Stimulated activated CD8-positive, alpha-beta memory T cell treated with anti-CD3 and anti-CD28 coated beads, Interleukin-4, amount 100 ng/mL, for 48 hours (primary cell): Measurements from ENCODE around the gene CCDC170.
A peak's percentile ranks its signal among the peaks of the same experiment; 100 is the strongest.
"Not testable (repeated sequence)": the region's sequence is repeated elsewhere in the genome, so short reads cannot be mapped to it uniquely, and the experiment has no call there.

Source experiments
- DNase-seq: peaks from one replicate; pipeline ENCODE4 v3.0.0-alpha.2; 2020

The CCDC170 gene, protein sequence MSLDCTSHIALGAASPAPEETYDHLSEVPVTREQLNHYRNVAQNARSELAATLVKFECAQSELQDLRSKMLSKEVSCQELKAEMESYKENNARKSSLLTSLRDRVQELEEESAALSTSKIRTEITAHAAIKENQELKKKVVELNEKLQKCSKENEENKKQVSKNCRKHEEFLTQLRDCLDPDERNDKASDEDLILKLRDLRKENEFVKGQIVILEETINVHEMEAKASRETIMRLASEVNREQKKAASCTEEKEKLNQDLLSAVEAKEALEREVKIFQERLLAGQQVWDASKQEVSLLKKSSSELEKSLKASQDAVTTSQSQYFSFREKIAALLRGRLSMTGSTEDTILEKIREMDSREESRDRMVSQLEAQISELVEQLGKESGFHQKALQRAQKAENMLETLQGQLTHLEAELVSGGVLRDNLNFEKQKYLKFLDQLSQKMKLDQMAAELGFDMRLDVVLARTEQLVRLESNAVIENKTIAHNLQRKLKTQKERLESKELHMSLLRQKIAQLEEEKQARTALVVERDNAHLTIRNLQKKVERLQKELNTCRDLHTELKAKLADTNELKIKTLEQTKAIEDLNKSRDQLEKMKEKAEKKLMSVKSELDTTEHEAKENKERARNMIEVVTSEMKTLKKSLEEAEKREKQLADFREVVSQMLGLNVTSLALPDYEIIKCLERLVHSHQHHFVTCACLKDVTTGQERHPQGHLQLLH

DNA sequence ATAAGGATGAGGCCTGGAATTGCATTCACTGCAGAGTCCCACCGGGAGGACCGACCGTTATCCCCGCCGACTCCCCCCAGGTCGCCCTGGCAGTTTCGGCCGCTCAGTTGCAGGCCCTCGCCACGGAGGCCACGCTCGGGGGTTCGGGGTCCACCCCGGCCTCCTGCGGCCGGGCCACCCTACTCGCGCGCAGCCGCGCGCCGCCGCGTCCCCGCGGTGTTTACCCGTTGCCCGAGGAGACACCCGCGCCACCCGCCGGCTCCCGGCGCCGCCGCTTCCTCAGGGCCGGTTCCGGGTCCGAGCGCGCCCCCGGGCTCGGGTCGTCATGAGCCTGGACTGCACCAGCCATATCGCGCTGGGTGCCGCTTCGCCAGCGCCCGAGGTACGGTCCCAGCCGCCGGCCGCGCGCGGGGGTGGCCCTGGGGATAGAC, at the start of gene CCDC170:
Gene CCDC170 (plus strand): TSS at position 214 of the 431 bp plus-strand sequence. CDS start 112 bp downstream, at position 326.
- peak; percentile 30 for DNase-seq

DNA sequence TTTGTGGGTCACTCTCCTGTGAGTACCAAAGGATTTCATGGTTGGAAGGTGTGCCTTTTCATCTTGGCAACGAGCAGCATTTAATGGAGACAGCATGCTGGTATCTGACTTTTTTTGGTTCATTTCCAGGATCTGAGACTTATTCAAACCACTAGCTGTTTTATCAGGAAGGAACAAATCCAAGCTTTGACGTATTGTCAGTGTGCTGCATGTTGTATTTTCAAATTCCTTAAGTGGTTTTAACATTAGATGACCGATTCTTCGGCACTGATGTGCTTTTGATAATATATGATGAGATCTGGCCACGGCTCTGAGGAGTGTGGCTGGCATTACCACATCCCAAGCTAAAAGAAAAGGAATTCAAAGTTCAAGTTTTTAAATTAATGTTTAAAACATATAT, 48.3 kb upstream of the CCDC170 start:
- DNase-seq: no peak

DNA sequence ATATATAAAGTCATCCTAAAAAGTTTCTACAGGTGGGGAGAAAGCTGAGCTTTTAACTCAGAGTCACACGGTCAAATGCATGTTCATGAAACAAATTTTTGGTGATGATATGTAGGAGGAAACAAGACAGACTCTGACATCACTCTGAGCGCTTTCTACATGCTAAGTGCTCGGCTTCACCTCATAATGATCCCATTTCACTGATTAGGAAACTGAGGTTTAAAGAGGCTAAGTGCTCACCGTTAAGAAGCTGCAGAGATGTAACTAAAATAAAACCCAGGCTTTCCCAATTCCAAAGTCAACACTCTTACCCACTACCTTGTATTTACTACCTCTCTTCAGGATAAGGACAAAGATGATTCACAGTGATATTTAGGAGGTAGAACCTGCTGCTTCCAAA, 46.6 kb upstream of the CCDC170 start:
- DNase-seq: no peak

DNA sequence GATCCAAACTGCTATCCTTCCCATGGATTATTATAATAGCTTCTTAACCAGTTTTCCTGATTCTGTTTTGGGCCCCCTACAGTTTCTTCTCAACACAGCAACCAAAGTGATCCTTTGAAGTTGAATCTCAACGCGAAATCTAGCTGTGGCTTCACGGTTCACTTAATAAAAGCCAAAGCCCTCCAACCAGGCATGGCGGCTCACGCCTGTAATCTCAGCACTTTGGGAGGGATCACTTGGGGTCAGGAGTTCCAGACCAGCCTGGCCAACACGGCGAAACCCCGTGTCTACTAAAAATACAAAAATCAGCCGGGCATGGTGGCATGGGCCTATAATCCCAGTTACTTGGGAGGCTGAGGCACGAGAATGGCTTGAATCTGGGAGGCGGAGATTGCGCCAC, 45.2 kb upstream of the CCDC170 start:
- DNase-seq: no peak

DNA sequence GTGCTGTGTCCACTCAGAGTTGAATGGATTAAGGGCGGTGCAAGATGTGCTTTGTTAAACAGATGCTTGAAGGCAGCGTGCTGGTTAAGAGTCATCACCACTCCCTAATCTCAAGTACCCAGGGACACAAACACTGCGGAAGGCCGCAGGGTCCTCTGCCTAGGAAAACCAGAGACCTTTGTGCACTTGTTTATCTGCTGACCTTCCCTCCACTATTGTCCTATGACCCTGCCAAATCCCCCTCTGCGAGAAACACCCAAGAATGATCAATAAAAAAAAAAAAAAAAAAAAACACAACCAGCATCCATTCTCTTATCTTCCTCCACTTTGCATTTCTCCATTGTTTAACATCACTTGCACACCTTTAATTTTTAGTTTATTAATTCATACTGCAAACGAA, 42.9 kb upstream of the CCDC170 start:
- not testable (repeated sequence) for DNase-seq

DNA sequence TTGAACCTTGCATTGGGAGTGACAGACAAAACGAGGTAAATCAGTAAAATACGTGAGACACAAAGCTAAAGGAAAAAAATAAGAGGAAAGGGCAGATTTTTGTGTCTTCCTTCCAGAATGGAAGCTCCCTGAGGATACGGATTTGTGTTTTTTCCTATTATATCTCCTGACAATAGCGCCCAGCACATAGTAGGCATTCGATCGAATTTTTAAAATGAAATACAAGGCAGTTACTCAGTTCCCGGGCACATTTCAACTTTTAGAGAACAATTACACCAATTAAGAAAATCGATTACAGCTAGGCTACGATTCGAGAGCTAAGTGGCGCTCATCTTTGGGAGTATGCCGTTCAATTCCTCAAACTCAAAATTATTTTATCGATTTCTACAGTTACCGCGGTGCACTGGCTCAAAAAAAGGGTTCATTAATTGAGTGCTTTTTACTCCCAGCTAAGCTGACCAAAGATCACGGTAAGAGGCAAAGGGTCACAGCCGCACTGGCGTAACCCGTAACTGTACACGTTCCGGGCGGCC, 42.3 kb upstream of the CCDC170 start:
- DNase-seq: no peak

DNA sequence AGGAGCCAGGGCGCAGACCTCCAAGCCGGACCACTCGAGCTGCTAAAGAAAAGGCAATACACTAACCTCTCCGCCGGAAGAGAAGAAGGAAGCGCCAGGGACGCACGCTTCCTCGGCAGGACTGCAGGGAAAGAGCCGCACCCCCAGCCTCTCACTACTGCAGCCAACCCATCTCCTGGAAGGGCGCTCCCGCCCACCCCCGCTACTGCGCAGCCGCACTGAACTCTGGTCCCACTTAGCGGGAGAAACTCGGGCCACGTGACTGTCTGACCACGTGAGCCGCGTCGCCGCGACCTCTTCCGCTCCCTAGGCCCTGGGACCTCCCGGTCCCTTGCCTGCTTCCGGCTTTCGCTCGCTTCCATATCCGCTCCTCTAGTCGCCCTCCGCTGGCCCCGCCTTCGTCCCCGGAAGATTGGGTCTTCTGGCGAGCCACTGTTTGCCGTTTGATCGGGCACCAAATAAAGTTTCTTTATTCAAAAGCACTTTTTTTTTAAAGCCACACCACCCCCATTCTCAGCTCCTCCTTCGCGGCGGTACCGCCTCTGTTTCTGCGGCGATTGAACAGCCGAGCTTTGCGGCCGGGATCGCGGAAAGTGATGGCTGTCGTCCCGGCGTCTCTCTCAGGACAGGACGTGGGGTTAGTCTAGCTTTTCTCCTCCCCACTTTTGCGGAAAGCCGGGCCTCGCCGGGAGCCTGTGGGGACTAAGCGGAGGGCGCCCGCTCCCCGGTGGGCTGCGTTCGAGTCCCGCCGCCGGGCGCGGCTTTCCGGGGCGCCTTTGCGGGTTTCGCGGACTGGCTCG, 41.7 kb upstream of the CCDC170 start, which contains the start of gene RMND1:
Gene RMND1 (minus strand): TSS at position 177 of the 800 bp plus-strand sequence. CDS start 6,315 bp downstream, outside the sequence.
- DNase-seq: peak; percentile 99

DNA sequence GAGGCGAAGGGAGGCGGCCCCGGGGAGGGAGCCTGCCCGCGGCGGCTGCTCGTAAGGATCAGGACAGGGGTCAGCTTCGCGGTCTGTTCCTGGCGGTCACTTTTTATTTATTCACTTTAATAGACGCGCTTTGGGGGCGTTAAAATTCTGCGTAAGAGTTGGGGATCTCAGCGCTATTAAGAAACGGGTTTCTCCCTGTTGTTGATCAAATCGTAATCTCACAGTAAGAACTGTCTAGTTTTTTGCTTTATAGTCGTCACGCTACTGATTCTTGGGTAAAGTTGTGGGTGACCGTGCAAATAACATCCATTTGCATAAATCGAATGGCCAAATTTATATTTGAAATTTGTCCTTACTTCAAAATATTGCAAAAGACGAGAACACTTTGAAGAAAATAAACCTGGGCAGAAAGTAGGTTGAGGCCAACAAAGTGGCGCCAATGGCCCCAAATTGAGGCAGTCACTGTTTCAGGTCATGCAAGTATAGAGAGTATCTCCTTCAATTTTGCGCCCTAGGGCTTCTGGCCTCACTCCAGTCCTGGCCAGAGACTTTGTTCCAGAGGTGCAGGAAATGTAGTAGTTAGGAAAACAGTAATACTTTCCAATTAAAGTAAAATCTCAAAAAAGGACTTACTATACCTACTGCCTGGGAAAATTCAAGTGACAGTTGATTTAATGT, 40.9 kb upstream of the CCDC170 start:
- no peak for DNase-seq

DNA sequence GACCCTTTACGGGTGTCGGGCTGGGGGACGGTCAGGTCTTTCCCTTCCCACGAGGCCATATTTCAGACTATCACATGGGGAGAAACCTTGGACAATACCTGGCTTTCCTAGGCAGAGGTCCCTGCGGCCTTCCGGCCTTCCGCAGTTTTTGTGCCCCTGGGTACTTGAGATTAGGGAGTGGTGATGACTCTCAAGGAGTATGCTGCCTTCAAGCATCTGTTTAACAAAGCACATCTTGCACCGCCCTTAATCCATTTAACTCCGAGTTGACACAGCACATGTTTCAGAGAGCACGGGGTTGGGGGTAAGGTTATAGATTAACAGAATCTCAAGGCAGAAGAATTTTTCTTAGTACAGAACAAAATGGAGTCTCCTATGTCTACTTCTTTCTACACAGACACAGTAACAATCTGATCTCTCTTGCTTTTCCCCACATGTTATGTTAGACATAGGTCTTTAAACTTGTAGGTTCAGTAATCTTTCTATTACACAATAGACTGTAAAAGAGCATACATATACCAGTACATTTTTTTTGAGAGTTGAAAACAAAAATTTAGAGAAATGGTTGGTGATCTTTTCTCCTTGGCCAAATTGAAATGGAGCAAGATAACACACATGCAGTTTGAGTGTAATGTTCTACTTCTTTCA, 37.9 kb upstream of the CCDC170 start:
- not testable (repeated sequence) for DNase-seq

DNA sequence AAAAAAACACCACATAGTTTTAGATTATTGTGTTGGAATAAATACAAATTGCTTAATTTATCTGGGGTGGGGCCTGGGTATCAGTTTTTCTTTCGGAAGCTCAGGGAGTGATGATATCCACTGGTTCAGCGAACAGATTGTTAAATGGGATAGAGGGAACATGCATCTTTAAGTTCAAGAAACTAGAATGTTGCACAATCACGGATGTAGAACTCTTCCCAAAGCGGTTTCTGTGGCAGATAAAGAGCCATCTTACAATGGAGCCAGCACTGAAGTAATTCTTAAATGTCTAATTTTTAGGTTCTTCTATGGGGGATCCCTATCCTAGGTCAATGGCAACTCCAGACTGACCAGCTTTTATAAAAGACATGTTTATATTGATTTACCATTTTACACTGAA, 32.1 kb upstream of the CCDC170 start:
- DNase-seq: no peak

DNA sequence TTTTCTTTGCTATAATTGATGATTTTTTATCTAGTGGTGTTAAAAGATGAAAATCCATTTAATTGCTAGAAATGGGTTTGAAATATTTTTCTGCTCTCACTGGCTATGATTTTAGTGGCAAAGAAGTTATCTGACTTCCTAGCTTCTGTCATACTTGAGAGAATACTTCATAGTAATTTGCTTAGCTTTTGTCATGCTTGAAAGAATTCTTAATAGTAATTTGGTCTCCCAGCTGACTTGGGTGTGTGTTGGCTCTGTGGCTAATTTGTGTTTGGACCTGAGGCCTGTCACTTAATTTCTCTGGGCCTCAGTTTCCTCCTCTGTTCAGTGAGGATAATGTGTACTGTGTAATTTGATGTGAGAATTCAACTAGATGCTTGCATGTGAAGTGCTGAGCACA, 29.1 kb upstream of the CCDC170 start:
- DNase-seq: no peak

DNA sequence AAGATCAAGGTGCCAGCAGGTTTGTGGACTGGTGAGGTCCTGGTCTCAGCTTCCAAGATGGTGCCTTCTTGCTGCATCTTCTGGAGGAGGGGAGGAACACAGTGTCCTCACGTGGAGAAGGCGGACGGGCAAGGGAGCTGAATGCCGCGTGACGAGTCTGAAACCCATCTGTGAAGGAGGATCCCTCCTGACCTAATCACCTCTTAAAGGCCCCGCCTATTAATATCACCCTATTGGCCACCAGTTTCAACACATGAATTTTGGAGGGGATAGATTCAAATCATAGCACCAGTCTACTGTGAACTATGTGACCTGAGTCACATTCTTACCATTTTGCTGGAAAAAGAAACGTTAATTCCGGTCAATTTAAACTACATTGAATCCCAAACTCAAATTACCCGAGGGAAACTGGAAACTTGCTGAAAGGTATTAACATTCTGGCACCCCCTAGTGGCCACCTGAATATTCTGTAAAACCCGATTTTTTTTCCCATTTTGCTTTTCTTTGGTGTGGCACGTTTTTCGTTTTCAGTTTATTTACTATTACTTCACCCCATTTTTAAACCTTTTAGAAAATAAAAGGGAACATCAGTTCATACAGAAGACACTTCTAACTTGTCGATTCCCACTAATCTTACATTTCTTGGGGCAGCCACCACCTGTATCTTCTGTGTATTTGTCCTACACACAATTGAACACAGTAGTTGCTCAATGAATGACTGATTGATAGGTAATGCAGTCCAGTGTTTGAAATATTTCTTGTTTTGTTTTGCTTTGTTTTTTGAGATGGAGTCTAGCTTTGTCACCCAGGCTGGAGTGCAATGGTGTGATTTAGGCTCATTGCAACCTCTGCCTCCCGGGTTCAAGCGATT, 17.9 kb upstream of the CCDC170 start:
- DNase-seq: peak; percentile 59

DNA sequence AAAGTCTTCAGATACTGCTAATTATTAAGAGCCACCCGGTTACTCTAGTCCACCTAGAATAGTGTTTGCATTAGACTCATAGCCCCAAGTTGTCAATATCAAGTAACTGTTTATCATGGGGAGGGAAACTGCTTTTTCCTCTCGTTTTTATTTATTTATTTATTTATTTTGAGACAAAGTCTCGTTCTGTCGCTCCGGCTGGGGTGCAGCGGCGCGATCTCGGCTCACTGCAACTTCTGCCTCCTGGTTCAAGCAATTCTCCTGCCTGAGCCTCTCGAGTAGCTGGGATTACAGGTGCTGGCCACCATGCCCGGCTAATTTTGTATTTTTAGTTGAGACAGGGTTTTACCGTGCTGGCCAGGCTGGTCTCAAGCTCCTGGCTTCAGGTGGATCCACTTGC, 16.1 kb upstream of the CCDC170 start:
- no peak for DNase-seq

DNA sequence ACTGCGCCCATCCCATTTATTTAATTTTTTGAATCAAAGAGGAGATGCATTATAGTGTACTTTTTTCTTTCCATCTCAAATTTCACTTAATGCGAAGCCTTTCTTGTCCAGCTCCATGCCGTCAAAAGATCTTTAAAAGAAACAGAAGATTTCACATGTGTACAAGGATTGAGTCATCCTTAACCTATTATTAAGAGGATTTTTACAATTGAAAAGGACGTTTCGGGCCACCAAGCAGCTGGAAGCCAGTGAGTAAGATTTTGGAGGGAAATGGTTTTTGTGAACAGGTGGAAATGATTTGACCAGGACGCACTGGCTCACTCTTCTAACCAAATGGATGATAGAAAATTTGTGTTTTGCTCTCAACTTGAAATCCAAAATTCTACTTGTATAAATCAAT, 15.1 kb upstream of the CCDC170 start:
- DNase-seq: no peak

DNA sequence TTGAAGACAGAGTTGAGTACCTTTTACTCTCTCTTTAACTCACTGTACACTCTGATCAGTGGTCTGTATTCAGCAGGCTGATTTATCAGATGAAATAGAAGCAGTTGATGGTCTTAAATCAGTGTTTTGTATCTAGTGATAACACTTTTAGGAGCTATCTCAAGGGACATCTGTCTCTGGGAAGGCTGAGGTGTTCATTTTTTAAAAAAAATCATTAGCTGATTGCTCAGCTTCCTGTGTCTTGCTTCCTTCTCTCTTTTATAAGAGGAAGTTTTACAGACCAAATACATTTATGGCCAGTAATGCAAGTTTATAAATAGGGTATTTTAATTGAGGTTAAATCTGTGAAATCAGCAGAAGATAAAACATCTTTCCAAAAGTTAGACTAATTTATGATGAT, 12.0 kb upstream of the CCDC170 start:
- no peak for DNase-seq

DNA sequence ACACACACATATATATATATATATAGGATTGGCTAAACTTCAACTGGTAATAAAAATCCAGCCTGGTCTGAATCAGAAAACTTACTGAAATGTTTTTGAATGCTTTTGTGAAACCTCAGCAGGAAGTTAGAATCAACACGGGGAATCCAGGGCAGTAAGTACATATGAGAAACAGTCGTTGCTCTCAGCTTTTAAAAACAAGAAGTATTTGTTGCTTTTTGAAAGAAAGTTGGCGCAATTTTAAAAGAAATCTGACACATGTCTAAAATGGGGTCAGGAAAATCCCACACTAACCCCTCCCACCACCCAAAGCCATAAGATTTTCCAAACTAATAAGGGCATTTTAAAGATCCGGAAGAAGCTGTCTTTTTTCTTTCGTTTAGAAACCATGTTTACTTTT, 11.5 kb upstream of the CCDC170 start:
- no peak for DNase-seq

DNA sequence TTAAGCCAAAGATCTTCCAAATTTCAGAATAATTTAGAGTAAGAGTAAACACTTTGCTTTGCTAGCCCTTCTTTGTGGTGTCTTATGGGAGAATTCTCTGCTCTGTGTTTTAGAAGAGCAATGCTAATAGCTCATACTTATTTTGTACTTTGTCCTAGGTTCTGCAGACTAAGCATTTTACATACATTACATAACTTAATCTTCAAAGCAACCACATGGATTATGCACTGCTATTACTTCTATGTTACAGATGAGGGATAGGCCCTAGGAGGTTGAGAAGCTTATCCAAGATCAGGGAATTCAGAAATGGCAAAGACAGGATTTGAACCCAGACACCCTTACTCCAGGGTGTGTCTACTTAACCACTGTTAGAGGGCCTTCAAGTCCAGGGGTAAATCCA, 9.8 kb upstream of the CCDC170 start:
- no peak for DNase-seq

DNA sequence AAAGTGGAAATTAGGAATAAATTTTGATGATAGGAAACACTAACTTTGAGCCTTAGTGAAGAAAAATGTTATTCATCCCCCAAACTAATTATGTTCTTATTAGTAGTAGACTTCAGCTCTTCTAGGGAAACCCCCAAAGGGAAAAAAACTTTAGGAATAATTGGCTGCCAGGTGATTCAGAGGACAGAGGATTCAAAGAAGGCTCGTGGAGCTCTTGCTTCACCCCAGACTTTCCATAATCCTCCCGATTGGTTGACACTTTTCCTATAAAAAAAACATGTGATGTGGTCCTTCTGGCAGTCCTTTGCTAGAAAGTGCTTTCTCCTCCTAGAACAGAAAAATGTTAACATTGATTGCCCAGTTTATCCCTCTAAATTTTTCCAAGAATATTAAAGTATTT, 5.6 kb upstream of the CCDC170 start:
- no peak for DNase-seq

DNA sequence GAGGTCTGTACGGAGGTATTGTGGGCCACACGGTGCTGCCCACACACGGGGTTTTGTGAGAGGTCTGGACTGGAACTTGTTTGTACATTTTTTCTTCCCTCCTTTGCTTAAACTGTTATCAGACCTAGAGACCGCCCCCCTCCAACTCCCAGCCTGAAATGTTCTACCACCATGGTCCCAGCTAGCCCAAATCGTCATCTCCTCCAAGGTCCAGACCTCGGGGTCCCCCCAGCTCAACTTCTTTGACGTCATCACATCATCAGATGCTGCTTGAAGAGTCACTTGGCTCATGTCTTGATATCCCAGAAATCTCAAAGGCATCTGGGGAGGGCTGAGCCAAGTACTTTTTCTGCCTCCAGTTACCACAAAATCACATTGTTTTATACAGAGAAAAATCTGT, 2.8 kb upstream of the CCDC170 start:
- no peak for DNase-seq

DNA sequence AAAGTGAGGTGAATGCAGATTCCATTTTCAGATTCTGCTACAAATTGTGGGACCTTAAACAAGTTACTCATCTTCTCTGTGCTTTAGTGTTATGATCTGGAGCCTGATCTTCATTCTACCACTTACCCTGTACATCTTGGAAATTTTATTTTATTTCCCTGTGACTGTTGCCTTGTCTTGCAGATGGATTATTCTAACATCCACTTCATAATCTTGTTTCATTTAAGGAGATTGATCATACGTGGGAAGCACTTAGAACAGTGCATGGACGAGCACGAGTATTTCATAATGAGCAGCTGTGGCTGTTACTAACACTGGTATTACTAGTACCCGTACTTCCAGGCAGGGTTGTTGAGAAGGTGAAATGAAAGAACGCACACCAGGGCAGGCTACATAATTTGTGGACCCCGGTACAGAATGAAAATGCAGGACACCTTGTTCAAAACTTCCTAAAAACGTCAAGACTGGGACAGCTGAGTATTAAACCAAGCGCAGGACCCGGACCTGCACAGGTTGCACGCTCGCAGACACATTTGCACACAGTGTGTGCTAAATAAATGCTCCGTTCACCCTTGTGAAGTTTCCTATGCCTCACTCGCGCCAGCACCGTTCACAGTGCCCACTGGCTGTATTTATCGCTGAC, 535 bp upstream of the CCDC170 start:
- DNase-seq: no peak
